ENCODE results near the gene WFS1.

WFS1 gene

DNA sequence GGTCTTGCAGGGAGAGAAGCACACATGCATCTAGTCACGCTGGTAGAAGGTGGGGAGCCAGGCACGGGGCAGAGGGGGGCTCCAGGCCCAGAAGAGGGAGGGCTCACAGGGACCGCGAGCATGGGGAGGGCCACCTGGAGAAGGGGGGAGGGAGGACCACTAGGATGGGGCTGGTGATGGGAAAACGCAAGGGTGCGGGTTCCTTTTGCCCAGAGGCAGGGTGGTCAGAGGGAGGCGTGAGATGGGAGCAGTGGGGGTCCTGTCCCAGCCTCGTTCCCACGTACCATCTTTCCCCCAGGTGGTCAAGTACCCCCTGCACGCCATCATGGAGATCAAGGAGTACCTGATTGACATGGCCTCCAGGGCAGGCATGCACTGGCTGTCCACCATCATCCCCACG lies 30.7 kb downstream of the WFS1 start:
- no peak for DNase-seq (ENCODE audit: low spot score)

DNA sequence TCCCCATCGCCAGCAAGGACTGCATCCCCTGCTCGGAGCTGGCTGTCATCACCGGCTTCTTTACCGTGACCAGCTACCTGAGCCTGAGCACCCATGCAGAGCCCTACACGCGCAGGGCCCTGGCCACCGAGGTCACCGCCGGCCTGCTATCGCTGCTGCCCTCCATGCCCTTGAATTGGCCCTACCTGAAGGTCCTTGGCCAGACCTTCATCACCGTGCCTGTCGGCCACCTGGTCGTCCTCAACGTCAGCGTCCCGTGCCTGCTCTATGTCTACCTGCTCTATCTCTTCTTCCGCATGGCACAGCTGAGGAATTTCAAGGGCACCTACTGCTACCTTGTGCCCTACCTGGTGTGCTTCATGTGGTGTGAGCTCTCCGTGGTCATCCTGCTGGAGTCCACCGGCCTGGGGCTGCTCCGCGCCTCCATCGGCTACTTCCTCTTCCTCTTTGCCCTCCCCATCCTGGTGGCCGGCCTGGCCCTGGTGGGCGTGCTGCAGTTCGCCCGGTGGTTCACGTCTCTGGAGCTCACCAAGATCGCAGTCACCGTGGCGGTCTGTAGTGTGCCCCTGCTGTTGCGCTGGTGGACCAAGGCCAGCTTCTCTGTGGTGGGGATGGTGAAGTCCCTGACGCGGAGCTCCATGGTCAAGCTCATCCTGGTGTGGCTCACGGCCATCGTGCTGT lies 31.5 kb downstream of the WFS1 start:
- DNase-seq (ENCODE audit: low spot score), result no peak

DNA sequence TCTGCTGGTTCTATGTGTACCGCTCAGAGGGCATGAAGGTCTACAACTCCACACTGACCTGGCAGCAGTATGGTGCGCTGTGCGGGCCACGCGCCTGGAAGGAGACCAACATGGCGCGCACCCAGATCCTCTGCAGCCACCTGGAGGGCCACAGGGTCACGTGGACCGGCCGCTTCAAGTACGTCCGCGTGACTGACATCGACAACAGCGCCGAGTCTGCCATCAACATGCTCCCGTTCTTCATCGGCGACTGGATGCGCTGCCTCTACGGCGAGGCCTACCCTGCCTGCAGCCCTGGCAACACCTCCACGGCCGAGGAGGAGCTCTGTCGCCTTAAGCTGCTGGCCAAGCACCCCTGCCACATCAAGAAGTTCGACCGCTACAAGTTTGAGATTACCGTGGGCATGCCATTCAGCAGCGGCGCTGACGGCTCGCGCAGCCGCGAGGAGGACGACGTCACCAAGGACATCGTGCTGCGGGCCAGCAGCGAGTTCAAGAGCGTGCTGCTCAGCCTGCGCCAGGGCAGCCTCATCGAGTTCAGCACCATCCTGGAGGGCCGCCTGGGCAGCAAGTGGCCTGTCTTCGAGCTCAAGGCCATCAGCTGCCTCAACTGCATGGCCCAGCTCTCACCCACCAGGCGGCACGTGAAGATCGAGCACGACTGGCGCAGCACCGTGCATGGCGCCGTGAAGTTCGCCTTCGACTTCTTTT lies 32.2 kb downstream of the WFS1 start:
- DNase-seq (ENCODE audit: low spot score), result no peak

DNA sequence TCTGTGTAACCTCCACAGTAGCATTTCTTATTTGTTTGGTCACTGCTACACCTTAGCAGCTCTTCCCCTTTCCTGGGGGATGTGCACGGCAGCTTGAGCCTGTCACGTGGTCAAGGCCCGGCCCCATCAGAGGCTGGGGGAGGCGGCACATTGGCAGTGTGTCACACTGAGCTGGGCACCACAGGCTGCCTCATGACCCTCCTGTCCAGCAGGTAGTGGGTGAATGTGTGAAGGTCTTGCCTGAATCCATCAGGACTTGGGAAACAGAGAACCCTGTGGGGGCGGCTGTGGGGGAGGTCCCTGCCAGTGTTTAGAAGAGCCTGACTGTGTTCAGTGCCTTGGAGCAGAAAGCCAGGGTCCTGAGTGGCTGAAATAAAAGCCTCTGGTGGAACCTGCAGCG lies 33.2 kb downstream of the WFS1 start:
- no peak for DNase-seq (ENCODE audit: low spot score)

DNA sequence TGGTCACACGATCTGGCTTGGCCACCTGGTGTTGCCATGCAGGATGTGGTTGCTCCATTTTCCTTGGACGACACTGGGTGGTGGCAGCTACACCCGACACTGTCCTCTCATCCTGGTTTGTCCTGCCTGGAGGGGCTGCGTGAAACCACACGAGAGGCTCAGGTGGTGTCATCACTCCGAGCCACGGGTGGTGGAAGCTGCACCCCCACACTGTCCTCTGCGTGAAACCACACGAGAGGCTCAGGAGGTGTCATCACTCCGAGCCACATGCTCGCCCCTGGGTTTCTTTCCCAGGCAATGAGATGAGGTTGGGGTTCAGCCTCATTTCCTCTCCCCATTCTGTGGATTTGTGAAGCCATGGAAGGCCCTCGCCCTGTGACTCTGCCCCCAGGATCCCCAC lies 34.3 kb downstream of the WFS1 start:
- no peak for DNase-seq (ENCODE audit: low spot score)

DNA sequence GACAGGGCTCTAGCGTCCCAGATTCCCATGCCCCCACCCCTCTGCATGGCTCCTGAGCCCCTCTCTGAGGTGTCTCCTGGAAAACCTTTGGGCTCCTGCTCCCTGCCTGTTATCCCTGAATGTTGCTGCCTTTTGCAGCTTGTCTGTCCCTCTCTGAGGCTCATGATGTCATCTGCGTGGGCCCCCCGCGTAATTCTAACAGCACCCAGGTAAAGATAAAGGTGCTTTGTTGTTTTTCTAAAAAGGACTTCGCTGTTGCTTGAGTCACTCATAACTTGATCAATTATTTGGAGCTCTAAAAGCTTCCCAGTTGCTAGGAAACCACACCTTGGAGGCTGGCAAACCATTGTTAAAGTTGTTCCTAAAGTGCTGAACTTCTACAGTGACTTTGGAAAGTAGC lies 36.6 kb downstream of the WFS1 start:
- no peak for DNase-seq (ENCODE audit: low spot score)

DNA sequence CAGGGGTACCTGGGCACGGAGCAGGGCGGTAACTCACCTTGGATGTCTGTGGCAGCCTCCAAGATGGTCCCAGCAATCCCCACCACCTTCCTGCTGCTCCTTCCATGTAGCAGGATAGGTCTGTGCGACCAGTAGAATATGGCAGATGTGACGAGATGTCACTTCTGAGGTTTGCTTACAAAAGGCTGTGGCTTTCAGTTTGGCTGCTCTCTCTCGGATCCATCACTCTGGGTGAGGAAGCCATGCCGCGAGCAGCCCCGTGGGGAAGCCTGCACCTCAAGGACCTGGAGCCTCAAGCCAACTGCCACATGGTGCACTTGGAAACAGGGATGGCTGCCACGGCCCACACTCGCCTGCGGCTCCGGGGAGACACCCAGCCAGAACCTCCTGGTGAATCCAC lies 37.6 kb downstream of the WFS1 start:
- no peak for DNase-seq (ENCODE audit: low spot score)

DNA sequence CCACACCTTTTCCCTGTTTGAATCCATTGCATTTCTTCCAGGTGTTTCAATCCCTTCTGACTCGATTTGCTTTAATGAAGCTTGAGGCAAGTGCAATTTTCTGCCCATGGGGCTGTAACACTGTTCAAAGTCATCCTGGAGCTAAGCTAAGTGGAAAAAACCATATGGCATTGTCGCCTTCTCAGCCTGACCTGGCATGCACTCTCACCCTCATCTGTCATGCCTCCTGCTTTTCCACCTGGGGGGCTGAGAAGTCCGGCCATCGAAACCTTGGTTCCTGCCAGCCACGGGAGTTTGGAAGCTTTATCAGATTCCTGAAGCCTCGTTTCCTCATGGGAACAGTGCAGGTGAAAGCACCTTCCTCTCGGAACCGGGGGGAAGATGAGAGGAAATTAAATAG lies 38.2 kb downstream of the WFS1 start:
- DNase-seq (ENCODE audit: low spot score), result no peak

DNA sequence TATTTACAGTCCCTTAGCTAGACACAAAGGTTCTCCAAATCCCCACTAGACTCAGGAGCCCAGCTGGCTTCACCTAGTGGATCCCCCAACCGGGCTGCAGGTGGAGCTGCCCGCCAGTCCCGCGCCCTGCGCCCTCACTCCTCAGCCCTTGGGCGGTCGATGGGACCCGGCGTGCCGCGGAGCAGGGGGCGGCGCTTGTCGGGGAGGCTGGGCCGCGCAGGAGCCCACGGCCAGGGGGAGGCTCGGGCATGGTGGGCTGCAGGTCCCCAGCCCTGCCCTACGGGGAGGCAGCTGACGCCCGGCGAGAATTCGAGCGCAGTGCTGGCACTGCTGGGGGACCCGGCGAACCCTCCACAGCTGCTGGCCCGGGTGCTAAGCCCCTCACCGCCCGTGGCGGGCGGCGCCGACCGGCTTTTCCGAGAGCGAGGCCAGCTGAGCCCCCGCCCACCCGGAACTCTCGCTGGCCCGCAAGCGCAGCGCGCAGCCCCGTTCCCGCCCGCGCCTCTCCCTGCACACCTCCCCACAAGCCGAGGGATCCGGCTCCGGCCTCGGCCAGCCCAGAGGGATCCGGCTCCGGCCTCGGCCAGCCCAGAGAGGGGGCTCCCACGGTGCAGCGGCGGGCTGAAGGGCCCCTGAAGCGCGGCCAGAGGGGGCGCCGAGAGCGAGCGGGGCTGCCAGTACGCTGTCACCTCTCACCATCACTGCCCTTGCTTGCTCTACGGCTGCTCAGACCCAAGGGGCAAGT lies 39.4 kb downstream of the WFS1 start:
- DNase-seq (ENCODE audit: low spot score), result no peak

DNA sequence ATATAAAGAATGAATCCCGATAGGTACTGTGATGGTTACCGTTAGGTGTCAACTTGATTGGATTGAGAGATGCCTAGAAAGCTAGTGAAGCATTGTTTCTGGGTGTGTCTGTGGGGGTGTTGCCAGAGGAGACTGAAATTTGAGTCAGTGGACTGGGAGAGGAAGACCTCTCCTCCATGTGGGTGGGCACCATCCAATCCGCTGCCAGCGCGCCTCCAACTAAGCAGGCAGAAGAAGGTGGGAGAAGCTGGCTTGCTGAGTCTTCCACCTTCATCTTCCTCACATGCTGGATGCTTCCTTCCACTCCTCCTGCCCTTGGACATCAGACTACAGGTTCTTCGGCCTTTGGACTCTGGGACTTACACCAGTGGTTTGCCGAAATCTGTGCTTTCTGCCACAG lies 40.1 kb downstream of the WFS1 start:
- no peak for DNase-seq (ENCODE audit: low spot score)

DNA sequence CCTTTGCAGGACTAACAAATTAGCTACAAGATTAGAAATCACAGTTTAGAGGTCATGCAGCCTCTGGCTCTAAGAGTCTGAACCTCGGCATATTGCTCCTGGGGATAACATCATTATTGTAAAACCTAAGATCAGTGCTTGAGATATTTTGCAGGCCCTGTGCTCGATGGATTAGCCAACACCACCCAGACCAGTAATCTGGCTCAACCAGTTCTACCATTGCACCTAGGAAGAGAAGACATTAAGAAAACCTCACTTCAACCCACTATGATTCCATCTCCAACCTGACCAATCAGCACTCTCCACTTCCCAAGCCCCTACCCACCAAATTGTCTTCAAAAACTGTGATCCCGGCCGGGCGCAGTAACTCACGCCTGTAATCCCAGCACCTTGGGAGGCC lies 43.6 kb downstream of the WFS1 start:
- no peak for DNase-seq (ENCODE audit: low spot score)

DNA sequence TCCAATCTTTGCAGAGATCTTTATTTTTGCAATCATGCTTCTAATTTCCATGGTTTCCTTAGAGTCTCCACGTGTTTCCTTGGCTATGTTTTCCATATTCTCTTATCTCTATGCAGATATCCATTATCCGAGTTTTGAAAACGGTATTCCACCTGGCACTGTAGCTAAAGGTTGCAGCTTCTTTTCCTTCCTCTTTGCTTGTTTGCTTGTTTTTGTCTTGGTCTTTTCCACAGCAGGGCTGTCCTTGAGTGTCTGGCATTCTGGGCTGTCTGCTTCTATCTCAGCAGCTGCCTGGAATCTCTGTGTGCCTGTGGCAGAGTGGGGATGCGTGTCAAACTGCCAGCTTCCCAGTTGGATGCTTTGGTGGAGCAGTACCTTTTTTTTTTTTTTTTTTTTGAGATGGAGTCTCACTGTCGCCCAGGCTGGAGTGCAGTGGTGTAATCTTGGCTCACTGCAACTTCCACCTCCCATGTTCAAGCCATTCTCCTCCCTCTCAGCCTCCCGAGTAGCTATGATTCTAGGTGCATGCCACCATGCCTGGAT lies 46.9 kb downstream of the WFS1 start:
- no peak for DNase-seq (ENCODE audit: low spot score)

DNA sequence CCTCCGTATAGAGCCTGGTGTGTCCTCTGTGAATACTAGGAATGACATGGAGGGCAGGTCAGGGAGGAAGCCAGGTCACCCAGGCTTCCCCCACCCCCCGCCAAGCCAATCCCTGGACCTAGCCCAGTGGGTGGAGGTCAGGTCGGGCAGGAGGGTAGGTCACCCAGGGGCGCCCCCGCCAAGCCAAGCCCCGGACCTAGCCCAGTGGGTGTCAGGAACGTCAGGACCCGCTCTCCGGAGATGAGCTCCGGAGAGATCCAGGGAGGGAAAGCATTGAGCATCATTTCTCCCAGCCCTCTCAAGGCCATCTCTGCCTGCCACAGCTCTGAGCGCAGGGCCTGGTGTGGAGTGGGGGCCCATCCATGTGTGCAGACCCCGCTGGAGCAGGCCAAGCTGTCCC lies 48.6 kb downstream of the WFS1 start:
- no peak for DNase-seq (ENCODE audit: low spot score)

DNA sequence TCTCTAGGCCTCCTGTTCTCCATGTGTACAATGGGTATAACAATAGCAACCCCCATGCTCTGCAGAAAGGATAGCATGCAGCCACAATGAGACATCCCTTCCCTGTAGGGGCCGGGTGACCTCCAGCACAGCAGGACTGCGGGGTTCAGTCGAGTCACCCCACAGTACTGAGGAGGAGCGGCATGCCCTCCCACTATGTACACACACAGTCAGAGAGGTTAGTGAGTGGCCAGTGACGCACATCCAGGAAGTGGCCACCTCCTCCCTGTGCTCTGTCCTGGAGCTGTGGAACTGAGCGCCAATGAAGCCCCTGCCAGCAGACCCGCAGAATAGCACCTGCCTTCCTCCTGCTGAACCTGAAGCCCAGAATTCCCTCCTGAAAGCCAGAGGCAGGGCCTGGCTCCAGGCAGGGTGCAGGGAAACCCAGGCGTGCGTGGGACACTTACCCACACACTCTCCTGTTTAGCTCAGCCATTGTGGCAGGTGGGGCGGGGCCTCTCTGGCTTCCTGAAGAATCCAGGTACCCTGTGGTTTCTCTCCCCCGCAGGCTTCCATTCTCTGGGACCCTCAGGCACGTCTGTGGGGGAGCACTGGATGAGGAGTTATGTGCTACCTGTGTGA lies 50.0 kb downstream of the WFS1 start:
- DNase-seq (ENCODE audit: low spot score), result no peak

DNA sequence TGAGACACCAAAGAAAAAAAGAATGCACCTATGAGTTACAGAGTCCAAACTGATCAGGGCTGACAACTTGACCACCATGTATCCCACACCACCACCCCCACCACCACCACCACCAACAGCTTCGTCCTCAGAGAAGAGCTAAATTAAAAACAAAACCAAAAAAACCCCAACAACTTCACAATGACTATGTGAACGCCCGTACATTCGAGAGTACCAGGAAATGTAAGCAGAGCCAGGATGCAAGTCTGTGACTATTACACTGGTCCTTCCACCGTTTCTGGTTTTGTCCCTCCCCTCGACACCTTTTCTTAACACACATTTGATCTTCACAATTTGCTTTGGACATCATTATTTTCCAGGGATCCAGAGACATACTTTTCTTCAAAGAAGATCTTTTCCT lies 51.0 kb downstream of the WFS1 start:
- DNase-seq (ENCODE audit: low spot score), result no peak

DNA sequence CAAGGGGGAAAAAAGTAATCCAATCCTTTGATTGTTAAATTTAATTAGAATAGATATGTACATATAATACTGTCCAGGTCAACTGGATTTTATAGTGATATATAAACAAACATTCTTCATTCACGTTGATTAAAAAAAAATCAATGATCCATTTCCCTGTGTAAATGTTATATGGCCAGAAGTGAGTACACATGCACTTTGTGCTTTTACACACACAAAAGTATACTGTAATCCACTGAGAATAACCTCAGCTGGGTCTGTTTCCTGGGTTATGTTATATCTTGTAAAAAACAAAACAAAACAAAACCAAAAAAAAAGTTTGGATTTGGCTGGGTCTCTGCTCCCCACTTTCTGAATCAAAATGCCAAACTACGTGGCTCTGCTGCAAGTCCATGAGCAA lies 51.7 kb downstream of the WFS1 start:
- DNase-seq (ENCODE audit: low spot score), result no peak

DNA sequence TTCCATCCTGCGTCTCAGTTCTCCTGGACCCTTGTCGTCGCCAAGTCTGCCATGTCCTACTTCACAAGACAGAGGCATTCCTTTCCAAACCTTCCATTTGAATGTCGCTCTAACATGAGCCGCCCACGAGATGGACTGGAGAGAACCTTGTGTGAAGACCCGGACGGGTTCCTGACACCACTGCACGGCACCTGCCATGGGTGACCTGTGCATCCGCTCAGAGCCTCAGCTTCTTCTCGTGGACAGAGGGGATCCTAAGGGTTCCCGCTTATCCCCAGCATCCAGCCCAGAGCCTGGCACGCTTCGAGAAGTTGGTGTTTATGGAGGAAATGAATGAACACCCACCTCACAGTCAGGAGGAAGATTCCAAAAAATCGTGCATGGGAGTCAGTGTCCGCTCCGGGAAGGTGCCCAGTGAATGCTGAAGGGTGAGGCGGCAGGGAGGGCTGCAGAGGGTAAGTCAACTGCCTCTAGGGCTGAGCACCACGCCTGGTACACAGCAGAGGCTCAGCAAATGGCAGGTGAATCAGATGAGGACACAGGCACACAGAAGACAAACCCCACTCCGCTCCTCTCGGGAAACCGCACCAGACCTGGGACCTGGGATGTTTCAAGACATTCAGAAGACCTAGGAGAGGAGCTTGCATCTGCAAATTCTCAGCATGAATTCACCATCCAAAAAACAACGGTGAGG lies 52.6 kb downstream of the WFS1 start:
- DNase-seq (ENCODE audit: low spot score), result no peak

DNA sequence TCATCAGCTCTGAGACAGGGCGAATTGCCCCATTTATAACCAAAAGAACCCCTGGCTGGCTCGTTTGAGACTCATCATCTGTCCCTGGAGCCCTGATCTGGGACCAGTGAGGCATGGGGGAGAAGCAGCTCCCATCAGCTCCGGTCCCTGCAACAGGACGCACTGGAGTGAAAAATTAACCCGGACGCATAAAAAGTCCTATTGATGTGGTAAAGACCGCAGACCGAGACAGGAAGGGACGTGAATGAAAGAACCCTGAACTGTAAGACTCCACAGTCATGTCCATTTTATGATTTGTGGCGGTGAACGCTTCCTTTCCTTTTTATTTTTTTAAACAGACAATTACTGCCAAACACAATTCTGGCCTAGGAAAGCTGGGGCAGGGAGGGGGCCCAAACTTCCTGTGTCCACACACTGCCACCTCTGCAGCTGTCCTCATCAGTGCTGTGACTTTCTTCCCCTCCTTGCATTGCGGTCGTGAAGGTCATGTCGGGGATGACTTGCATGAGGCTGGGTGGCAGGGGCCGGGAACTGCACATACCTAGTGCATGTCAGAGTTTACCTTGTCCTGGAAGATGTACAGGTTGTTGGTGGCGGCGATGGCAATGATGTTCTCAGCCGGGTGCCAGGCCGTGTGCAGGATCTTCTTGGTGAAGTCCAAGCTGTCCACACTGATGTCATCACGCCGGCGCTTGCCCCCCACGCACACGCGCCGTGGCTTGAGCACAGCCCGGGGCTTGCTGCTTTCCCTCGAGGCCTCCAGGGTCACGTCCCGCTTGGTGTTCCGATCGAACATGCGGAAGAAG lies 53.3 kb downstream of the WFS1 start:
- DNase-seq (ENCODE audit: low spot score), result no peak

DNA sequence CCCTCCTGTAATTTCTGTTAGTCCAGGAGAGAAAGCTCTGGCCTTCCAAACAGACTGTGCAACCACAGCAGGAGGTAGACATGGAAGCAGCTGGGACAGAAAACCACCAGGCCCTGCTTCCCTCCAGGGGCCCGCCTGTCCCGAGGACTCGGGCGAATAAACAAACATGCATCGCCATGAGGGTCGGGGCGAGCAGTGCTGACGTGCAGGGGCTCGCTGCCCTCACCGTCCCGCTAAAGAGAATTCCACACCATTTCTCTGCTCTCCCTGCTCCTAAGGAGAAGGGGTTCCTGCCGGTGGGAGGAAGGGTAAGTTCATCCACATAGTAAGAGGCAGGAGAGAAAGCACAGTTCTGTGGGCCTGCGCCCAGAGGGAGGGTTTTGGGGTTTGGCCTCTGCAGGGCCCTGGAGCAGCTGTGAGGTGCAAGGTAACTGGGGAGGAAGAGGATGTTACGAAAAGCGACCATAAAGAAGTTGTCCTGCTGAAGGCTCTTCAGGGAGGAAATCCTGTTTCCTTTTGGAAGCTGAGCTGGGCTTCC lies 54.9 kb downstream of the WFS1 start:
- DNase-seq (ENCODE audit: low spot score), result no peak

DNA sequence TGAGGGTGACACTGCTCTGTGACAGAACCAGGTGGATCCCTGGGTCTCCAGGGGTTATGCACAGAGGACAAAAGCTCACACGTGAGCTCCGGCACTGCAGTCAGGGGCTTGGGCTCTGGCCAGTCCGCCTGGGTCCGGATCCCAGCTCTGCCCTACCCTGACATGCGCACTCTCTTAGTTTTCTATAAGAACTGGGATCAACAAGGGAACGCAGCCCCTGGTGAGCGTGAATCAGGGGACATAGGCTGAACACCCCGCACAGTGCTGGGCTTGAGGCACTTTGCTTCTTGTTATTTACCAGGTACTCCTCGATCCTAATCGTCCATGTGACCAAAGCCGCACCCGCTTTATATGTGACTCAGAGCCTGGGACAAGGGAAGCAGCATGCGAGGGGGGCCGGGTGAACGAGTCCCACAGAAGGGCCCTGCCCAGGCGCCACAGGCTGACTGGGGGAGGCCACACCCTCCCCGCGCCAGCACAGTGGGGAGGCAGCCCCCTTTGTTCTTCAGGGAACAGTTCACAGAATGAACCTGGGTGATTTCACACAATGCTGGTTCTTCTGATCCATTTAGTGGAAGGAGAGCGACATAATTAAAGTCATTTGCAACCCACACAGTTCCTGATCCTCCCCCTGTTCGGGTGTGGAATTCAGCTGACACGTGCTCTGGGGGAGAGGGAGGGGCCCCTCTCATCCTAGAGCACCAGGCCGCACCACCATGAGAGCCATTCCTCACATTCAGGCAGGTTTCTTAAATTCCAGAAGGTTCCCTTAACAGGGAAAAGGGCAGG lies 55.5 kb downstream of the WFS1 start:
- DNase-seq (ENCODE audit: low spot score), result peak; percentile 80
